RKO (cell line): ENCODE results near the gene HNRNPUL2.

Source experiments
- DNase-seq: peaks from one replicate; pipeline ENCODE4 v3.0.0-alpha.2; 2016; ENCODE audit warnings: low spot score

Gene HNRNPUL2

GRCh38 chr11:62726915-62727164 is 417 bp downstream of the HNRNPUL2 start:
- no peak for DNase-seq

GRCh38 chr11:62726156-62726914 is 922 bp downstream of the HNRNPUL2 start:
- no peak for DNase-seq

- DNase-seq = no peak
Observed at GRCh38 chr11:62725646-62726045, 1.6 kb downstream of the HNRNPUL2 start.

- DNase-seq = no peak
Observed at GRCh38 chr11:62724171-62724570, 3.1 kb downstream of the HNRNPUL2 start.

- DNase-seq = no peak
Observed at GRCh38 chr11:62721994-62722393, 5.3 kb downstream of the HNRNPUL2 start.

- DNase-seq = no peak
Observed at GRCh38 chr11:62719302-62719978, 7.8 kb downstream of the HNRNPUL2 start.

GRCh38 chr11:62716816-62717215 is 10.4 kb downstream of the HNRNPUL2 start:
- DNase-seq = no peak

GRCh38 chr11:62716206-62716605 is 11.1 kb downstream of the HNRNPUL2 start:
- no peak for DNase-seq

GRCh38 chr11:62715150-62716130 is 11.8 kb downstream of the HNRNPUL2 start:
- DNase-seq = no peak

- DNase-seq = no peak
Observed at GRCh38 chr11:62713343-62713742, 13.9 kb downstream of the HNRNPUL2 start.

- no peak for DNase-seq
Observed at GRCh38 chr11:62712861-62713260, 14.4 kb downstream of the HNRNPUL2 start.

GRCh38 chr11:62712276-62712812 is 14.9 kb downstream of the HNRNPUL2 start:
- no peak for DNase-seq

GRCh38 chr11:62710001-62710345 is 17.3 kb downstream of the HNRNPUL2 start:
- no peak for DNase-seq

- peak; percentile 88 for DNase-seq
Observed at GRCh38 chr11:62709247-62710000, 17.8 kb downstream of the HNRNPUL2 start.

GRCh38 chr11:62708793-62709192 is 18.5 kb downstream of the HNRNPUL2 start:
- no peak for DNase-seq

- DNase-seq = no peak
Observed at GRCh38 chr11:62708392-62708791, 18.9 kb downstream of the HNRNPUL2 start.

- no peak for DNase-seq
Observed at GRCh38 chr11:62707277-62707861, 19.9 kb downstream of the HNRNPUL2 start, which contains the start of the genes BSCL2 and GNG3. Gene BSCL2 (minus strand): TSS chr11:62707424. CDS start chr11:62707195, 229 bp downstream. Gene GNG3 (plus strand): TSS chr11:62707676. CDS start chr11:62708296, 620 bp downstream.

GRCh38 chr11:62706850-62707247 is 20.4 kb downstream of the HNRNPUL2 start:
- no peak for DNase-seq

GRCh38 chr11:62705880-62706849 is 21.1 kb downstream of the HNRNPUL2 start:
- DNase-seq = peak; percentile 95

GRCh38 chr11:62705413-62705812 is 21.8 kb downstream of the HNRNPUL2 start:
- DNase-seq = peak; percentile 45
